HG03039 (cell line): ENCODE data around the gene DLL4.

Source experiments
- ATAC-seq: cut with Tn5 transposase; IDR thresholded peaks from one replicate; pipeline ENCODE4 v1.9.1; 2021; ENCODE audit warnings: mild to moderate bottlenecking, moderate library complexity; ENCODE audit not compliant: unreplicated experiment

Gene DLL4

DNA sequence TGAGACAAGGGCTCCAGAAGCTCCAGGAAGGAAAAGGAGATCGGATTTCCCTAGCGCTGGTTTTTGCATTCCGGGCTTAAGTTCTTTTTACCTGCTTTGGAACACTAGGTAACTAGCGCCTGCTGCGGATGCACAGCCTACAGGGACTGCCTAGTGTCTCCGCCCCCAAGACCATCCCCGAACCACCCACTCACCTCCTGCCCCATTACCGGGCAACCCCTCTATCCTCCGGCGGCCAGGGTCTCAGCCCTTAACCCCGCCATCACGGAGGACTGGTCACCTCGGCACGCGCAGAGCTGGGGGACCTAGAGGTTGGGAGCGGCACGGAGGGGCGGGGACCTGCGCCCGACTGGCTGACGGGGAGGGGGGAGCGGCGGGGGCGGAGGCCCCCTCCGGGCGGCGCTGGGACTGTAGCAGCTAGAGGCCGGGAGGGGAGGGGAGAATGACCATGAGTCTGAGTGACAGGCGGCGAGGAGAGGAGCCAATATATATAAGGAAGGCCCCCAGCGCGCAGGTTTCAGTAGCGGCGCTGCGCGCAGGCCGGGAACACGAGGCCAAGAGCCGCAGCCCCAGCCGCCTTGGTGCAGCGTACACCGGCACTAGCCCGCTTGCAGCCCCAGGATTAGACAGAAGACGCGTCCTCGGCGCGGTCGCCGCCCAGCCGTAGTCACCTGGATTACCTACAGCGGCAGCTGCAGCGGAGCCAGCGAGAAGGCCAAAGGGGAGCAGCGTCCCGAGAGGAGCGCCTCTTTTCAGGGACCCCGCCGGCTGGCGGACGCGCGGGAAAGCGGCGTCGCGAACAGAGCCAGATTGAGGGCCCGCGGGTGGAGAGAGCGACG, at the start of gene DLL4:
Gene DLL4, plus strand, starts transcription at position 520 of the 839 bp plus-strand sequence. CDS start 329 bp downstream, outside the sequence.
- ATAC-seq = no peak

DNA sequence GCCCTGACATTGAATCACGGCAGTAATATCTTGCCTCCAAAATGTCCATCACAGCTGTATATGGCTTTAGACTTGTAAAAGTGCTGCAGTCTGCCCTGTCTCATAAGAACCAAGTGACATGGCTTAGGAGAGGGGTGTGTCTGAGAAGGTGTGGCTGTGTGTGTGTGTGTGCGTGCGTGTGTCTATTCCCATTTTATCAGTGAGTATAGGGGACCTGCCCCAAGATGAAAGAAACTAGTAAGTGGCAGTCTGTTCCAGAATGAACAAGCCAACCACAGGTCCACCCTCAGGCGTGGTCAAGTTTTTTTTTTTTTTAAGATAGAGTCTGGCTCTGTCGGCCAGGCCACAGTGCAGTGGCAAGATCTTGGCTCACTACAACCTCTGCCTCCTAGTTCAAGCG, 49.5 kb upstream of the DLL4 start:
- ATAC-seq = no peak

DNA sequence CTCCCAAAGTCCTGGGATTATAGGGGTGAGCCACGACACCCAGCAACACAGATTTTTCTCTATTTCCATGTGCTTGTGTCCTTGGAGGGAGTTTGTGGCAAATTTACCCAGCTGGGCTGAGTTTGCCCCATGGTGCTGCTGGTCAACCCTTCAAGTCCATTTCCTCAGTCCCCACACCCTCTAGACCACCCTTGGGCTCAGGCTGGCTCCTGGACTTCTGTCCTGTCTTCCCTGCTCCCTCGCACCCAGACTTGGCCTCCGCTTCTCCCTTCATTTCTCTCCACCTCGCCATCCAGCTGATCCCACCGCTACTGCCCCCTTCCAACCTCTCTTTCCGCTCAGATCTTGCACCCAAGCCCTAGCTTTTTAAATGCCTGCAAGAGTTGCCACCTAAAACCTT, 47.8 kb upstream of the DLL4 start:
- ATAC-seq = no peak

DNA sequence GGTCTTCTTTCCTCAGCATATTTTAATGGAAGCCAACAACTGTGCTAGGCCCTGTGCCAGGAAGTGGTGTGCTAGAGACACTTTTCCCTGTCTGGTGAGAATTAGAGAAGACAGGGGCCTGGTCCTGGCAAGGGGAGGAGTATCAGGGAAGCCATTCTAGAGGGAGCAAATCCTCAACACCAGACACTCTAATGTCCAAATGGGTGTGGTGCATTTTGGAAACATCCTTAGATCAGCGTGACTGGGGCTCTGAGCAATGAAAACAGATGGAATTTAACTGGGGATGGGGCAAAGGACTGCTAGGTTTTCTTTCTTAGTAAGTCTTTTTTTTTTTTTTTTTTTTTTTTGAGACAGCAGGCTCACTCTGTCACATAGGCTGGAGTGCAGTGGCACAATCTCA, 42.6 kb upstream of the DLL4 start:
- ATAC-seq = no peak

DNA sequence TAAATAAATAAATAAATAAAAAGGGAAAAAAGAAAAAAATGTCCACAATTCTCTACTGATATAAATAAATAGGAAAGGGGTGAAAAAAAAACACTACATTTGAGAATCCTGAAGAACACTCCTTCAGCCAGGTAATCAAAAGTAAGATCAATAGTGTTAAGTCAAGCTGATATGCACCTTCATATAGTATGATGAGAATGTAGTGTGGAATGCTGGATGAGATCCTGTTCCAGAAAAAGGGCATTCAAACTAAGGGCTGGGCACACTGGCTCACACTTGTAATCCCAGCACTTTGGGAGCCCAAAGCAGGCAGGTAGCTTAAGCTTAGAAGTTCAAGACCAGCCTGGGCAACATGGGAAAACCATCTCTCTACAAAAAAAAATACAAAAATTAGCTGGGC, 40.0 kb upstream of the DLL4 start:
- no peak for ATAC-seq

DNA sequence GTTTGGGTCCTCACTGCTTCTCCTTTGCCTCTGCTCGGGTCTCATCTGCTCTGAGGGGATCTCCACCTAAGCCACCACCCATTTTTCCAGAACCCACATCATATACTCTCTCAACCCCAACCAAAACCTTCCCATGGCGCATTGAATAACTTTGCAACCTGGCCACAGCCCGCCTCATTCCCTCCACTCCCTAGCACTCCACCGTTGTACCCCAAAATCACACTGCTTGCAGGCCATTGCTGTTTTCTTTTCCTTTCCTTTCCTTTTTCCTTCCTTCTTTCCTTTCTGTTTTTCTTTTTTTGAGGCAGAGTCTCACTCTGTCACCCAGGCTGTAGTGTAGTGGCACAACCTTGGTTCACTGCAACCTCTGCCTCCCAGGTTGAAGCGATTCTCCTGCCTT, 38.0 kb upstream of the DLL4 start:
- no peak for ATAC-seq

DNA sequence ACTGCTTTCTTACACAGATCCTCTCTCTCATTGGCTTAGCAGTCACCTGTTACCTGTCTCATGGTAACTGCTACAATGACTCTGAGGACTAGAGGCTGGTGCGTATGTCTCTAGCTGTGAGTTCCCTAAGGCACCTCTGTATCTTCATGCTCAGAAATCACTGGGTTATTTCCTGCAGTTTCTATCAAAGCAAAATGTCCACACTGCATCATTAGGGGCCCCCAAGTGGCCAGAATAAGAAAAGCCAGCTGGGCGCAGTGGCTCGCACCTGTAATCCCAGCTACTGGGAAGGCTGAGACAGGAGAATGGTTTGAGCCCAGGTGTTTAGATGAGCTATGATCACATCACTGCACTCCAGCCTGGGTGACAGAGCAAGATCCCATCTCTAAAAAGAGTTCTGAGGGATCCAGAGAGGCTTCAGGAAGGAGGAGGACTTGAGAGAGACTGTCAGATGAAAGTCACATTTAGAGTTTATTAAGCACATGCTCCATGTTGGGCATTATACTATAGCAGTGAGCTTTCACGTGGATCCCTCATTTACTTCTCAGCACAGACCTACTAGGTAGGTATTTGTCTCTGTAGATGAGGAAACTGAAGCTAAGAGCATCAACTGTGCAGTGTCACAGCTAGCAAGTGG, 37.2 kb upstream of the DLL4 start:
- no peak for ATAC-seq

DNA sequence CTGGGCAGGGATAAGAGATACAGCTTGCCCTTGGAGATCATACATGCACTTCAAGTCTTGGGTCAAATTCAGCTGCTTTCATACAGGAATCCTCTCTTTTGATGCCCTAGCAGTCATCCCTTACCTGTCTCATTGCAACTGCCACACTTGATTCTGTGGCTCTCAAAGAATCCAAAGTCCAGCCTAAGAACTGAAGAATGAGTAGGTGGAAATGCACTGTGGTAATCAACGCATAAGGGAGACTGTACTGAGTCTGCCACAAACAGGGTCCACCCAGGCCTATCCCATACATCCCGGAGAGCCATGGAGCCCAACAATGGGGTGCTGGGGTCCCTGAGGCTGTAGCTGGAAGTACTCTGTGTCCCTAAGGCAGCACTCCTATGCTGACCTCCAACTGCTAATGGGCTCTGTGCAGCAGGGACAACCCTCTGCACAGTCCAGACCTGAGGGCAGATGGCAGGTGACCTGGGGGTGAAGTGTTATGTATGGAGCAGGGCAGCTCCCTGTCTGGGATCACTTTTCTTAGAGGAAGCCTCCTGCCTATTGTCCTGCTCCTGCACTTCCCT, 36.6 kb upstream of the DLL4 start:
- no peak for ATAC-seq

DNA sequence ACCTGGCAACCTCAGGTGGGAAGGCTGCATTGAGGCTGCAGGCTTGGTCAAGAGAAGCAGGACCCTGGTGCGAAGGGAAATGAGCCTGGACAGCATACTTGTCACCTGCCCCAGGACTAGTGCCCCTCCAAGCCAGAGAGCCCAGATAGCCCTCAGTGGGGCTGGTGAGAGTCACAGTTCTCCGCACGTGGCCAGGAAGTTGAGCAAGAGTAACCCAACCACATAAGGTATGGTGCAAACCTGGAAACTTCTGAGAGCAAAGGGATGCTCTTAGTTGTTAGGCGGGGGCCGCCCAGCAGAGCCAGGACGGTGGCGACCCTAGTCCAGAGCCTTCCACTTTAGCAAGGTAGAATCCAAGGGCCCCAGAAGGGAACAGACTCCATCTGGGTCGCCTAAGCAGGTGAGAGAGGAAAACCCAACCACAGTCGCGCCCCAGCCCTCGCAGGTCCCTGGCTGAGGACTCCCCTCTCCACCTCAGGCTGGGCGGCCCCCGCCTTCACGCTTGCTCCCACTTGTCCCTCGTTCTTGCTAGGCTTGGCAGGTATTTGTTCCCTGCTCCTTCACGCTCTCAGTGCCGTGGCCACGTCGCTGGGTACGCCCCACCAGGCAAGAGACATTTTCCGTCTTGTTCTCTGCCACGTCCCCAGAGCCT, 36.0 kb upstream of the DLL4 start:
- no peak for ATAC-seq

DNA sequence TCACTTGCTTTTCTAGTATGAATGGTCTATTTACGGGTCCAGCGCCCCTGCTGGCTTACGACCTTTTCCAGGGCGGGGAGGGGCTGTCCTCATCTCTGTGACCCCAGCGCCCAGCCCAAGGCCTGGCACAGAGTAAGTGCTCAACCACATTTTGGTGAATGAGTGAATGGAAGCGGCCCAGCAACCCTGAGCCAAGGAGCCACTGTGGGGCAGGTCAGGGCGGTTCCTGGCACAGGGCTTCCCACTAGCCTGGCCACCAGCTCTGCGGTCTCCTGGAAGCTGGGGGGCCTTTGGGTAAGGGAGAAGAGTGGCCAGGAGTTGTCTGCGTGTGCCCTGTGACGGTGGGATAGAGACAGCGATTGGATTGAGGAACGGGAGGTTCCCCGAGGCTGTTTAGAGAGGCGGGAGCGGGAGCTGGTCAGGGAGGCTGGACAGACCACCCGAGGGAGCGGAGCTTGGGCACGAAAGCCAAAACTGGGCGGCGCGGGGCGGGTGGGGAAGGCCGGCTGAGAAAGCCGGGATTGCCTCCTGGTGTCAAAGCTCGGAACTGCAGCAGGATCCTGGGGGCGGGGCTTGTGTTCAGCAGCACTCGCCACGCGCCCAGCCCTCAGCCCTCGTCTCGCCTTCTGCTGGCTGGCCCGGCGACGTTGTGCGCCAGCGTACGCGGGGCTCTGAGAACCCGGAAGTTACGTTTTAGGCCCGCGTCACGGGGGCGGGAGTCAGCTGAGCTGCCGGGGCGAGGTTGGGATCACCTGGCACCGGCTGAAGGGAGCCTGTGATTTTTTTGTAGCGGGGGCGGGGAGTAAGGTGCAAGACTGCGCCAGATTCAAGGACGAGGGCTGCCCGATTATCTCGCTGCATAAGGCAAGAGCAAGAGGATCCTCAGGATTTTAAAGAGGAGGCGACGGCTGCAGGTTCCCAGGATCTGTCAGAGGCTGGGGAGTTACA, 35.1 kb upstream of the DLL4 start, which contains the start of gene VPS18:
Gene VPS18, plus strand, starts transcription at position 718 of the 948 bp plus-strand sequence. CDS start 319 bp downstream, outside the sequence.
- ATAC-seq = peak; percentile 76

DNA sequence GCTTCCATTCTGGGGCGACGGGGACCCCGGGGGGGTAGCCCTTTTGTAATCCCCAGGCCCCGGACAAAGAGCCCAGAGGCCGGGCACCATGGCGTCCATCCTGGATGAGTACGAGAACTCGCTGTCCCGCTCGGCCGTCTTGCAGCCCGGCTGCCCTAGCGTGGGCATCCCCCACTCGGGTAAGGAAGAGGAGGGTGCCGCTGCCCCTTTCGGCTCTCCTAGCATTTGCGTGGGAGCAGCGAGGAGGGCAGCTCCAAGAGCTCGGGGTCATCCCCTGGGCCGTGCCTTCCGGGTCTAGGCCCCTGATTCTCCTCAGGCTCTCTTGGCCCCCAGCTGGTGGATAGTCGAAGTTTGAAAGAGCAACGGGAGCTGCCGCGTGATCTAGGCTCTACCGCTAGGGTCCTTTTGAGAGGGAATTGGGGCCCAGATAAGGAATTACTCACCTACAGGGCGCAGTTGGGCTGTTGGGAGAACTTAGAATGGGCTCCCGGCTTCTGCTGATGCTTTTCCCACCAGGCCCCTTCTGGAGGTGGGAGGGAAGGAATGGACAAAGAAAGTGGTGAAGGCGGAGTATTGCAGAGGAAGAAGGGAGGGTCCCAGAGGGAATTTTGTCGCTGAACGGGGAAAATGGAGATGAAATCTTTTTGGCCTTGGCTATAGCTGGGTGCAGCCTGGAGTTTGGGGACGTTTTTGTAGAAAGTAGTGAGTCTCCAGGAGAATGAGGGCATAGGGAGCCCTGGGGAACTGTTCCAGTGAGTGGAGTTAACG, 34.3 kb upstream of the DLL4 start:
- ATAC-seq = no peak

DNA sequence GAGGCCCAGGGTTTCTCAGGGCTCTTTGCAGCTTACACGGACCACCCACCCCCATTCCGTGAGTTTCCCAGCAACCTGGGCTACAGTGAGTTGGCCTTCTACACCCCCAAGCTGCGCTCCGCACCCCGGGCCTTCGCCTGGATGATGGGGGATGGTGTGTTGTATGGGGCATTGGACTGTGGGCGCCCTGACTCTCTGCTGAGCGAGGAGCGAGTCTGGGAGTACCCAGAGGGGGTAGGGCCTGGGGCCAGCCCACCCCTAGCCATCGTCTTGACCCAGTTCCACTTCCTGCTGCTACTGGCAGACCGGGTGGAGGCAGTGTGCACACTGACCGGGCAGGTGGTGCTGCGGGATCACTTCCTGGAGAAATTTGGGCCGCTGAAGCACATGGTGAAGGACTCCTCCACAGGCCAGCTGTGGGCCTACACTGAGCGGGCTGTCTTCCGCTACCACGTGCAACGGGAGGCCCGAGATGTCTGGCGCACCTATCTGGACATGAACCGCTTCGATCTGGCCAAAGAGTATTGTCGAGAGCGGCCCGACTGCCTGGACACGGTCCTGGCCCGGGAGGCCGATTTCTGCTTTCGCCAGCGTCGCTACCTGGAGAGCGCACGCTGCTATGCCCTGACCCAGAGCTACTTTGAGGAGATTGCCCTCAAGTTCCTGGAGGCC, 29.5 kb upstream of the DLL4 start:
- ATAC-seq = no peak

DNA sequence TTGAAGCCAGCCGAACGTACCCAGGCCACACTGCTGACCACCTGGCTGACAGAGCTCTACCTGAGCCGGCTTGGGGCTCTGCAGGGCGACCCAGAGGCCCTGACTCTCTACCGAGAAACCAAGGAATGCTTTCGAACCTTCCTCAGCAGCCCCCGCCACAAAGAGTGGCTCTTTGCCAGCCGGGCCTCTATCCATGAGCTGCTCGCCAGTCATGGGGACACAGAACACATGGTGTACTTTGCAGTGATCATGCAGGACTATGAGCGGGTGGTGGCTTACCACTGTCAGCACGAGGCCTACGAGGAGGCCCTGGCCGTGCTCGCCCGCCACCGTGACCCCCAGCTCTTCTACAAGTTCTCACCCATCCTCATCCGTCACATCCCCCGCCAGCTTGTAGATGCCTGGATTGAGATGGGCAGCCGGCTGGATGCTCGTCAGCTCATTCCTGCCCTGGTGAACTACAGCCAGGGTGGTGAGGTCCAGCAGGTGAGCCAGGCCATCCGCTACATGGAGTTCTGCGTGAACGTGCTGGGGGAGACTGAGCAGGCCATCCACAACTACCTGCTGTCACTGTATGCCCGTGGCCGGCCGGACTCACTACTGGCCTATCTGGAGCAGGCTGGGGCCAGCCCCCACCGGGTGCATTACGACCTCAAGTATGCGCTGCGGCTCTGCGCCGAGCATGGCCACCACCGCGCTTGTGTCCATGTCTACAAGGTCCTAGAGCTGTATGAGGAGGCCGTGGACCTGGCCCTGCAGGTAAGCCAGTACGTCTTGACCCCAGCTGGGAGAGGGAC, 28.7 kb upstream of the DLL4 start:
- ATAC-seq = no peak

DNA sequence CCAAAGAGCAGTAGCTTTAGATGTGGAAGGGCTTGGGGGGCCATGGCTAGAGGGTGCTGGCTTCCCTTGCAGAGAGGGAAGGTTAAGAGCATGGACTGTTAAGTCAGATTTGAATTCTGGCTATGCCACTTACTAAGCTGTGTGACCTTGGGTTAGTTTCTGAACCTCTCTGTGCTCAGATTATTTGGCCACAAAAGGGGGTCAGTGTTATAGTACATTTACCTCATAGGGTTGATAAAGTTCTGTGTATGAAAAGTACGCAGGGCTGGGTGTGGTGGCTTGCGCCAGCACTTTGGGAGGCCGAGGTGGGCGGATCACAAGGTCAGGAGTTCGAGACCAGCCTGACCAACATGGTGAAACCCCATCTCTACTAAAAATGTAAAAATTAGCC, 28.1 kb upstream of the DLL4 start:
- no peak for ATAC-seq

DNA sequence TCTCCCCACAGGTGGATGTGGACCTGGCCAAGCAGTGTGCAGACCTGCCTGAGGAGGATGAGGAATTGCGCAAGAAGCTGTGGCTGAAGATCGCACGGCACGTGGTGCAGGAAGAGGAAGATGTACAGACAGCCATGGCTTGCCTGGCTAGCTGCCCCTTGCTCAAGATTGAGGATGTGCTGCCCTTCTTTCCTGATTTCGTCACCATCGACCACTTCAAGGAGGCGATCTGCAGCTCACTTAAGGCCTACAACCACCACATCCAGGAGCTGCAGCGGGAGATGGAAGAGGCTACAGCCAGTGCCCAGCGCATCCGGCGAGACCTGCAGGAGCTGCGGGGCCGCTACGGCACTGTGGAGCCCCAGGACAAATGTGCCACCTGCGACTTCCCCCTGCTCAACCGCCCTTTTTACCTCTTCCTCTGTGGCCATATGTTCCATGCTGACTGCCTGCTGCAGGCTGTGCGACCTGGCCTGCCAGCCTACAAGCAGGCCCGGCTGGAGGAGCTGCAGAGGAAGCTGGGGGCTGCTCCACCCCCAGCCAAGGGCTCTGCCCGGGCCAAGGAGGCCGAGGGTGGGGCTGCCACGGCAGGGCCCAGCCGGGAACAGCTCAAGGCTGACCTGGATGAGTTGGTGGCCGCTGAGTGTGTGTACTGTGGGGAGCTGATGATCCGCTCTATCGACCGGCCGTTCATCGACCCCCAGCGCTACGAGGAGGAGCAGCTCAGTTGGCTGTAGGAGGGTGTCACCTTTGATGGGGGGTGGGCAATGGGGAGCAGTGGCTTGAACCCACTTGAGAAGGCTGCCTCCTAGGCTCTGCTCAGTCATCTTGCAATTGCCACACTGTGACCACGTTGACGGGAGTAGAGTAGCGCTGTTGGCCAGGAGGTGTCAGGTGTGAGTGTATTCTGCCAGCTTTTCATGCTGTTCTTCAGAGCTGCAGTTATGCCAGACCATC, 26.3 kb upstream of the DLL4 start:
- ATAC-seq = no peak

DNA sequence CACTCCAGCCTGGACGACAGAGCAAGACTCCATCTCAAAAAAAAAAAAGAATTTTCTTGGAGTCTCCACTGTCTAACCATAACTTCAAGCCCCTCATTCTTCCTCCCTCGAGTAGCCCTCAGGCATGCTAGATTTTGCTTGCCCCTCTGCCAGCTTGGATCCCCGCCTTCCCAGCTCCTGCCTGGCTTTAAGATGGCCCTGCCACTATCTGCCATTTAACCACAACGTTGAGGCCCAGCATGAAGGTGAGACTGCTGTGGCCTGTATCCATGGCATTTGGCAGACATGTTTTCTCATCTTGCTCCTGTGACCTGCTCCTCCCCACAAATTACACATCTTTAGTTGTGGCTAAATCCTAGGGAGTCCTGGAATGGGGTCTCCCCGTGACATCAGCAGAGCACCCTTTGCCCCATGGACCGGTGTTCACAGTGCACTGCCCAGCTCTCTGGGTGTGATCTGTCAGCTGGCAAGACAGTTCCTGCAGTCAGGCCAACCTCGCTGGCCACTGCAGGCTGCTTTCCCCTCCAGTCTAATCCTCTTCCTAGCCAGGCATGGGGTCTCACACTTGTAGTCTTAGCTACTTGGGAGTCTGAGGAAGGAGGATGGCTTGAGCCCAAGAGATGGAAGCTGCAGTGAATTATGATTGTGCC, 24.5 kb upstream of the DLL4 start:
- no peak for ATAC-seq
